Hematopoietic multipotent progenitor cell treated with erythropoietin and hydrocortisone succinate and interleukin-3 and kit ligand, for 6 days (in vitro differentiated cells): Measurements from ENCODE around the gene CLPX.
"Not testable (repeated sequence)": the region's sequence is repeated elsewhere in the genome, so short reads cannot be mapped to it uniquely, and the experiment has no call there.

Experiments
- DNase-seq: peaks from one replicate; pipeline ENCODE4 v3.0.0-alpha.2; 2015

CLPX gene

DNA sequence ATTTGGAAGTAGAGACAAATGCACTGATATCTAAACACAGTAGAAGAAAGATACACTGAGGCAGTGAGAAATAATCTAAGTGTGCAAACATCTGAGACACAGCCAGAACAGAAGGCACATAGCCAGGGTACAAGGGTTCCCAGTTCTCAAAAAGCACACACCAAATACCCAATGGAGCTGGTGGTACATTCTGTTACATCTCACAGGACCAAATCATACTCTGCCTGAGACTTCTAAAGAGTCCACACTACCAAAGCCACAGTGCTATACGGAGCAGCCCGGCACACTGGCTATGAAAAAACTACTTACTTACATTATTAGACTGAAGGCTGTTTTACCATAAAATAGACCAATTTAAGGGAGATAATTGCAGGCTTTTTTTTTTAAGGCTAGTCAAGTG, 19.3 kb downstream of the CLPX start:
- no peak for DNase-seq

DNA sequence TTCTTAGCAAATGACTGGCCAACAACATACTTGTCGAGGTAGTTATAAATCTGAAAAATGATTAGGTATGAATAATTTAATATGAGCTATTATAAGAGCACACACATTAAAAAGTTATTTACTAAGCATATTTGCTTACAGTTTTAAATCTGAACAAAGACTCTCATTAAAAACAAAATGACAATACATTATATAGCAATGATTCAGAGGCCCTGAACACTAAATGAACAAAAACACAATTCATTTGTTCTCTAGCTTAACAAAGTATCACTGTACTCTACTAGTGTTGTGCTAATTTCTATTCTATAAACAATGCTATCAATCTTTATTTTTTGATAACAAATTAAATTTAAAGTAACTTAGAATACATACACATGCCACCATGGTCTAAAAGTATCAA, 21.0 kb downstream of the CLPX start:
- no peak for DNase-seq

DNA sequence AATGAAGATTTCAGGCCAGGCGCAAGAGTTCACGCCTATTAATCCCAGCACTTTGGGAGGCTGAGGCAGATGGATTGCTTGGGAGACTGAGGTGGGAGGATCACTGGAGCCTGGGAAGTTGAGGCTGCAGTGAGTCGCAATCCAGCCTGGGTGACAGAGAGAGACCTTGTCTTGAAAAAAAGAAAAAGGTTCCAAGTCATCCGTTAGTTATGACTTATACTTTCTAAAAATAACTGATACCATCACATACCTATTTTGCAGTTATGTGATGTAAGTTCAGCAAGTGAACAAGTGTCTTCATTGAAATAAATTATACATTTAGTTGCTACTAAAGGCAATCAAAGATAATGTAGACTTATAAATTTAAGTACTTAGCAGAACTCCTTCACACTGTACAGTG, 22.1 kb downstream of the CLPX start:
- no peak for DNase-seq

DNA sequence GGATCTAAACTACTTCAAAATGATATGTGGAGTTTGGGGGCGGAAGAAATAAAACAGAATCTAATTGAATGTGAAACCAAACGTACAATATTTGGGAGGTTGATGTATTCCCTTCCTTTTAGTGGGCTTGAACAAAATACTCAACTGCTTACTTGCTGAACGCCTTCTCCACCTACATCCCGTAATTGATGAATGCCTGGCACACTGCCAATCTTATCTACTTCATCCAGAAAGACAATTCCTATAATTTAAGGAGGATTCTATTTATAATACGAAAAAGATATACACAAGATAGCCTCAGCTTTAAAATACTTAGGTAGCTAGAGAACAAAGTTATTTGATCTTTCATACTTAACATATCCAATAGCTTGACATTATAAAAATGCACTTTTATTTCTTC, 28.4 kb downstream of the CLPX start:
- no peak for DNase-seq

DNA sequence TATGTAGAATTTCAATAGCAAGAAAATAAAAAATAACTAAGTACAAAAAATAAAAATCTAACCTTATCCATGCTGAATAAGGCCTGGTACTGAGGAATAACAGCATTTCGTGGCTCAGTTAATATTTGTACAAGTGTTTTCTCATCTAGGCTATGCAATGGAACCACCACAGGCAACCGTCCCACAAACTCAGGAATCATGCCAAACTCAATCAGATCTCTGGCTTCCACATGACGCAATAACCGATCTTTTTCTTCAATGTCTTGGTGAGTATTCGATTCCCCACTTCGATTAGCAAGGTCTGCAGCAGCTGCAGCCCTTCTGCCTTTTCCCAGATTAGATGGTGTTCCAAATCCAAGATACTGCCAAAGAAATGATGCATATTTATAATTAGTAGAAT, 30.4 kb downstream of the CLPX start:
- DNase-seq: no peak

DNA sequence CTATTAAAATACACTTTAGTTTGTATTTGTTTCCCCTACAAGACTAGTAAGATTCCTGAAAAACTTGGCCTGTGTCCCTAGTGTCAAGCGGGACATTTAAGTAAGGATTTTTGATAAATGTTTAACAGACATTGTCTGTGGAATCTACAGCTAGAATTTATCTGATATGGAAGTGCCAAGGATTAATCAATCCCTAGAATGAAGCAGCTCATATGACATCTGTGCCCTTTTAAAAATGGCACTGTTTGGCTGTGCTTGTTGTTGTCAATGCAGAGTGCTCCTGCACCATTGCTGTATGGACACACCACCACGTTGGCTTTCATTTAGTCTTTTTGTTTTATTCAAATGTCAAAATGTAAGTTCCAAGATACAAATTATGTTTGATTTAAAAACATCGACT, 37.2 kb downstream of the CLPX start:
- no peak for DNase-seq

DNA sequence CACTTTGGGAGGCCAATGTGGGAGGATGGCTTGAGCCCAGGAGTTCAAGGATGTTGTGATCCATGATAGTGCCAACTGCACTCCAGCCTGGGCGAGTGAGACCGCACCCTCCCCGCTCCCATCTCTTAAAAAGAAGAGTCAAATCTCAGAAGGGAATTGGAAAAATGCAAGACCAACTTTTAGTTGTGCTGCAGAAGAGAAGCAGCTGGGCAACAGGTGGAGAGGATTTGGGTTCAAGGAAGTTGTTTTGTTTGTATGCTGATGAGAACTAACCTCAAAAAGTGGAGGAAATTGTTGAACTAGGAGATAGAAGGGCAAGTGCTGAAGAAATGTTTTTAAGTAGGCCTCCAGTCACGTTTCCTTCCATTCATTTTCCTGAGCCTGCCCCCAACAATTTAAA, 38.7 kb downstream of the CLPX start:
- no peak for DNase-seq

DNA sequence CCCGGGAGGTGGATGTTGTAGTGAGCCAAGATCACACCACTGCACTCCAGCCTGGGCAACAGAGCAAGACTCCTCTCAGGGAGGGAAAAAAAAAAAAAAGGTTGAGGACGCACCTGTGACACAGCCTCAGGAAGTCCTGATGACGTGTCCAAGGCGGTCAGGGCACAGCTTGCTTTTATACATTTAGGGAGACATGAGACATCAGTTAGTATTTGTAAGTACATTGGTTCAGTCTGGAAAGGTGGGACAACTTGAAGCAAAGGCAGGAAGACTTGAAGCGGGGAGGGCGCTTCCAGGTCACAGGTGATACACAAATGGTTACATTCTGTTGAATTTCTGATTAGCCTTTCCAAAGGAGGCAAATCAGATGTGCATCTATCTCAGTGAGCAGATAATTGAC, 46.5 kb downstream of the CLPX start:
- not testable (repeated sequence) for DNase-seq

DNA sequence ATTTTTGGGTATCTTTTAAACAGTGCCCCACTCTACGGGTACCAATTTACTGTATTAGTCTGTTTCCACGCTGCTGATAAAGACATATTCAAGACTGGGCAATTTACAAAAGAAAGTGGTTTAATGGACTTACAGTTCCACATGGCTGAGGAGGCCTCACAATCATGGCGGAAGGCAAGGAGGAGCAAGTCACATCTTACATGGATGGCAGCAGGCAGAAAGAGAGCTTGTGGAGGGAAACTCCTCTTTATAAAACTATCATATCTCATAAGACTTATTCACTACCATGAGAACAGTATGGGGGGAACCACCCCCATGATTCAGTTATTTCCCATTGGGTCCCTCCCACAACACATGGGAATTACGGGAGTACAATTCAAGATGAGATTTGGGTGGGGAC, 47.2 kb downstream of the CLPX start:
- not testable (repeated sequence) for DNase-seq

DNA sequence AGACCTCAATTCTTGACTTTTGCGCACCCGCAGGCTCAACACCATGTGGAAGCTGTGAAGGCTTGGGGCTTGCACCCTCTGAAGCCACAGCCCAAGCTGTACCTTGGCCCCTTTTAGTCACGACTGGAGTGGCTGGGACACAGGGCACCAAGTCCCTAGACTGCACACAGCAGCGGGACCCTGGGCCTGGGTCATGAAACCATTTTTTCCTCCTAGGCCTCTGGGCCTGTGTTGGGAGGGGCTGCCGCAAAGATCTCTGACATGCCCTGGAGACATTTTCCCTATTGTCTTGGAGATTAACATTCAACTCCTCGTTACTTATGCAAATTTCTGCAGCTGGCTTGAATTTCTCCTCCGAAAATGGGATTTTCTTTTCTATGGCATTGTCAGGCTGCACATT, 48.1 kb downstream of the CLPX start:
- not testable (repeated sequence) for DNase-seq

DNA sequence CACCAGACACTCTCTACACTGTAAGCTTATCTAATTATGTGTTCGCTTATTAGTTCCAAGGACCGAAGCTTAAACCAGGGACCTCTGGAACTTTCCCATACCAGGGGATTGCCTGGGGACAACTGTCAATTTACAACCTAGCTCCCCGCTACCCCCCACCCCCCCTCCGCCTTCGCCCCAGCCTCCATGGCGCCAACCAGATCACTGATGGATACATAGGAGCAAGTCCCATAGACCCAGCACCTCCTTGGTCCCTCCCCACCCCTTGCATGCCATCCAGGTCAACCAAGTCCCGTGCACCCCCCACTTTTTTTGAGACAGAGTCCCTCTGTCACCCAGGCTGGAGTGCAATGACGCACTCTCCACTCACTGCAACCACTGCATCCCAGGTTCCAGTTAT, 50.6 kb downstream of the CLPX start:
- no peak for DNase-seq

DNA sequence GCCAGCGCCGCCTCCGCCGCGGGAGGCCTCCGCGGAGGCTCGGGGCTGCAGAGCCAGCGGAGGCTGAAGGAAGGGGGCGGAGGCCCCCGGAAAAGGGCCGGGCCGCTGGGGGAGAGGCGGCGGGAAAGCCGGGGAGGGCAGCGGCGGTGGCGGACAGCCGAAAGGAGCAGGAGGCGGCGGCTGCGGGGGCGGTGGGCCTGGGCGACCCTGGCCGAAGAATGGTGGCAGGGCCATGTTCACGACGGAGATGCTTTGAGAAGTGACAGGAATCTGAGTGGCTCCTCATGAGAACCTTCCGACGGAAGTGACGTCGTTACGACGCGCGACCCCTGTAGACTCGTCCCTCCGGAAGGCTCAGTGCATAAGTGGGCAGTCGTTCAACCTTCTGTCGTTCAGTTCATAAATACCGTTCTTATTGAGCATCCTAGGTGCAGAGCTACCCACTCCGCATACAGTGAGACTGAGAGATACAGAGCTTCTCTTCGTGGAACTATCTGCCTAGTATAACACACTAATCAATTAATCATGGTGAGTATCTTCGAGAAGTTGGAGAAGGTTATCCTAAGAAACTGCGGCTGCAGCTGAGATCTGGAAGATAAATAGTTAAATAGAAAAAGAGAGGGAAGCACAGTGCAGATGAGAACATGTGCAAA, 51.5 kb downstream of the CLPX start, which contains the start of gene PDCD7:
Gene PDCD7 (minus strand): TSS at position 261 of the 653 bp plus-strand sequence. CDS start 27 bp downstream, at position 234.
- peak; percentile 98 for DNase-seq

DNA sequence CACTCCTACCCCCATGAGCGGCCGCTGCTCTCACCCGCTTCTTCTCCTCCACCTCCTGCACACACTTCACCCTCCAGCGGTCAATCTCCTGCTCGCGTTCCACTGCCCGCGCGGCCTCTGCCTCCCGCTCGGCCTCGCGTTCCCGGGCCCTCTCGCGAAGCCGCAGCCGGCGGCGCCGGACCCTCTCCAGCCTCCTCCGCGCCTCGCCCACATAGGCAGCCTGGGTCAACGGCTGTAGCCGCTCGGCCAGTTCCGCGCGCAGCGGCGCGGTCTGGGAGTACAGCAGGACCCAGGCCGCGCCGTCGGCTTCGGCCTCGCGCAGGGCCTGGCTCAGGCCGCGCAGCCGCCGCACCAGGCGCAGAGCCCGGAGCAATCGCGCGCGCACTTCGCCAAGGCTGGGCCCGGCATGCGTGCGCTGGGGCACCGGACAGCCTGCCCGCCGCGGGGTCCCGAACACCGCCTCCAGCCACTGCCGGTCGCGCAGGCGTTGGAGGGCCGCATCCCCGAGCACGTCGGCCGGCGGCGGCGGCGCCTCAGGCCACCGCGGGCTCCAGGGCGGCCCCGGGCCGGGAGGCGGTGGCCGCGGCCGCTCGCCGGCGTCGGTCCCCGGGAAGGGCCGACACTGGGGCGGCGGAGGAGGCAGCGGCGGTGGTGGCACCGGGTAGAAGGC, 52.1 kb downstream of the CLPX start:
- peak; percentile 55 for DNase-seq

DNA sequence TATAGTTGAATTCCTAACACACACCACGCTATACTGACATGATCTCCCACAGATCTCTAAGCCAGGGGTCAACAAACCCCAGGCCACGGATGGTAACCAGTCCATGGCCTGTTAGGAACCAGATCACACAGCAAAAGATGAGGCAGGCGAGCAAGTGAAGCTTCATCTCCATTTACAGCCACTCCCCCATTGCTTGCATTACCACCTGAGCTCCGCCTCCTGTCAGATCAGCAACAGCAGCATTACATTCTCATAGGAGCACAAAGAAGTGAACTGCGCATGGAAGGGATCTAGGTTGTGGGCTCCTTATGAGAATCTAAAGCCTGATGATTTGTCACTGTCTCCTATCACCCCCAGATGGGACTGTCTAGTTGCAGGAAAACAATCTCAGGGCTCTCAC, 54.2 kb downstream of the CLPX start:
- DNase-seq: peak; percentile 27

DNA sequence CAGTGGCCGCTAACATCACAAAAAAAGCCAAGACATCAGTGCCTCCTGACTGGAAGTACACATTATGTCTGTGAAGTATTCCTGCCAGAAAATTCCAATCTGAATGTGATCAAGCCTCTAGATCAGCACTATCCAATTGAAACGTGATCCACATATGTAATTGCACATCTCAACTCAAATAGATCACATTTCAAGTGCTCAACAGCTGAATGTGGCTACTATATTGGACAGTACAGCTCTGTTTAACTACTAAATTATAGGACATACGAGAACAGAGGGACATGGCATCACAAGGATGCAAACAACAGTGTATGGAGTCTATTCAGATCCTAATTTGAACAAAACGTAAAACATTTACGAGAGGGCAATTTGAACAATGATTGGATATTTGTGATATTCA, 69.6 kb downstream of the CLPX start:
- DNase-seq: no peak

DNA sequence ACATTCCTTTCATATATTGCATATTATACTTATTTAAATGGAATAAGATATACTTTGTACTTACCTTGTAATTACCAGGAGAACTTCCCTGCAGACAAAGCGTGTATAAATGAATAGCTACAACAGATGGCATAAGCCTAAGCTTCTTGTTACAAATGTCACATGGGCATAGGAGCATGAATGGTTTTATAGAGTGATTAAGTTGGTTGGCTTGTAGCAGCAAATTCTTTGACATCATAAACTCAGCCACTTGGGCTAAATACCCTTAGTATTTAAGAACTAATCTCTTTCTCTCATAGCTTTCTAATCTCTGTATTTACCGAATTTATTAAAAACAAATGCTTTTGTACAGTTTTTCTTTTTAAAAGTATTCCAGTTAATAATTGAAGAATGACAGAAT, 70.1 kb downstream of the CLPX start, which contains the start of gene UBAP1L:
Gene UBAP1L (minus strand): TSS at position 115 of the 400 bp plus-strand sequence. CDS start 8,985 bp downstream, outside the sequence.
- DNase-seq: no peak

DNA sequence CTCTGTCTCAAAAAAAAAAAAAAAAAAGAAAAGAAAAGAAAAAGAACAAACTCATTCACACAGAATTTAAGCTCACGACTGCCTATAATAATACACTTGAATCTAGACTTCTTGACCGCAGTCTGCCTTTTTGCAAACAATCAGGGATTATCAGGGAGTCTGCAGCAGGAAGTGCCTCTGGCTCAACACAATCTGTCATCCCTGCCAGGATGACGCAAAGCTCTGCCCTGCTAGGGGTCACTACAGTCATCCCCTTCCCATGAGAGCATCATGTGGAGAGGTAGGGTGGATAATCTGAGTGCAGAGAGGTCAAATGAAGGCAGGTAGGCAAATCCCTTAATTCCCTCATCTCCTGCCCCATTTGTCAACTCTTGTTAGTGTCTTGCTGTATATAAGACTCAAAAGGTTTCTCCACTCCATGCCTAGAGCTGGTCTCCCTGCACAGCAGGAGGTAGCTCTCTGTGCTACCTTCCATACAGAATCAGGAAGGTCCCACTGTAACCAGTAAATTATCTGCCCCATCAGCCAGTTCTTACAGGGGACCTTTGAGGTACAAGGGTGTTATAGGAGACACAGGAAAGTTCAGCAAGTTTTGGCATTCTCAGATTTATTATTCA, 74.4 kb downstream of the CLPX start:
- DNase-seq: no peak

DNA sequence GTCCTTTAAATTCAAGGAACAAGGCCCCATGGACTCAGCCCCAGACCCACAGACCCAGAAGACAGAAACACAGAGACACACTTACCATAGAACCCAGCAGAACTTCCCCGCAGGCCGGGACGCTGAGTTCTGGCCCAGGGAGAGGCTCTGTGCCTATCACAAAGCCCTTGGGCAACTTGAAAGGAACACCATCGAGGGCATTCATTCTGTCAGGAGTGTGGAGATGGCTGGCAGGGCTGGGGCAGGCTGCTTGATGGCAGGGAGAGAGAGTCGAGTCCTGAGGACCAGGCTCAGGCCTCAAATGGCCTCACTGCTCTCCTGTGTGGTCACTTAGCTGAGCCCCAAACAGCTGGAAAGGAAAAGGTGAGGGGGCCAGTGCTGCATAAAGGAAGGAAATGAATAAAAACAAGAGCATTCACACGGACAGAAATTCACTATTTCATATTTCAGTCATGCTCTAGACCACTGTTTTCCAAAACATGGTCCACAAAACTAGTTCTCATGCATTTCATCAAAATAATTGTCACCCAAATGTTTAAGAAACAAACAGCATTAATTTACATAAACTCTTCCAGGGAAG, 79.0 kb downstream of the CLPX start:
- DNase-seq: no peak

DNA sequence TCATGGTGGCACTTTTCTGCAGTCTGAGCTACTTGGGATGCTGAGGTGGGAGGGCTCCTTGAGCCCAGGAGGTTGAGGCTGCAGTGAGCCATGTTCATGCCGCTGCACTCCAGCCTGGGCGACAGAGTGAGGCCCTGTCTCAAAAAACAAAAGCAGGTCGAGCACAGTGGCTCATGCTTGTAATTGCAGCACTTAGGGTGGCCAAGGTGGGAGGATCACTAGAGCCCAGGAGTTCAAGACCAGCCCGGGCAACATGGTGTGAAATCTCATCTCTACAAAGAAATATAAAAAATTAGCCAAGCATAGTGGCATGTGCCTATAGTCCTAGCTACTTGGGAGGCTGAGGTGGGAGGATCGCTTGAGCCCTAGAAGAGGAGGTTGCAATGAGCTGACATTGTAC, 80.1 kb downstream of the CLPX start:
- DNase-seq: no peak

DNA sequence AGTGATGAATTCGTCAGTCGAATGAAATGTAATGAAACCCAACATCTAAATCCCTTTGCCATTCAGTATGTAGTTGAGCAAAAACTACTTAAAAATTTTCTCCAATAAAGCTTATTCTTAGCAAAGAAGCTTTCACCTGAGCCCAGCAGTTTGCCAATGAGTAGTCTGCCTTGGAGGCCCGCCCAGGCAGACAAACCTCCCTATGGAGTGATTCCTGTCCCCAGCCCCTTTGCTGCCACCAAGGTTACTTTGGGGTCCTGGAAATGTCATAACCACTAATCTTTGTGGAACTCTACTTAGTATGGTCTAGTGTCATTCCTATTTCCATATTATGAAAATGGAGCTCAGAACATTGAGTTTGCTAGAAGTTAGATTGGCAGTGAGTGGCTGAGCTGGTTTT, 82.2 kb downstream of the CLPX start:
- no peak for DNase-seq

DNA sequence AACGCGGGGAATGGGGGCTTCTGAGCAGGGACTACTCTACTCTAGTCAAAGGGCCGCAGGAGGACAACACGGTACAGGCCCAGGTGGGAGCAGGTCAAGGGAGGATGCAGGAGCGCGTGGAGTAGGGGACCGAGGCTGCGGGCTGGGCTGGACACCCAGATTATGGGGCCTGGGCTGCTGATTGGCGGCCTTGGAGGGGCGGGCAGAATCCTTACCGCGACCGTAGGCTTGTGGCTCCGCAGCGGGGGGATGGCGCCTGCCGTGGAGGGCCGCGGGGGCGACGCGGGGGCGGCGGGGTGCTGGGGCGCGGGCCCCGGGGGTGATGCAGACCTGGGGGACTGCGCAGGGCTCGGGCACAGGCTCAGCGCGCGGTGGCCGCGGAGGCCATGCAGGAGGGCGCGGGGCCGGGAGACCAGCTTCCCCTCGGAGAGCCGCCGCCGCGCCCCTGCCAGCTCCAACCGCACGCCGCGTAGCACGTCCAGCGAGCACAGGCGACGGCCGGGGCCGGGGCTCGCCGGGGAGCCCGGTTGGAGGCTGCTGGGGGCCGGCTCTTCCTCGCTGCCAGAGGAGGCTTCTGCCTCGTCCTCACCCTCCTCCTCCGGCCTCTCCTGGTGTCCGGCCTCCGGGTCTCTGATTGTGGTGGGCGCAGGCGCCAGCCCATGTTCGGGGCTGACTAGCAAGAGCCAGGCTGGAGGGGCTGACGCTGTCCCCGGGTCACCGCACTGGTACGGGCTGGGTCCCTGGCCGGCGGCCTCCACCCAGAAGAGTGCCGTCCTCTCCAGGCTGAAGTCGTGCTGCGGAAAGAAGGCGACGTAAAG, 83.0 kb downstream of the CLPX start:
- no peak for DNase-seq

DNA sequence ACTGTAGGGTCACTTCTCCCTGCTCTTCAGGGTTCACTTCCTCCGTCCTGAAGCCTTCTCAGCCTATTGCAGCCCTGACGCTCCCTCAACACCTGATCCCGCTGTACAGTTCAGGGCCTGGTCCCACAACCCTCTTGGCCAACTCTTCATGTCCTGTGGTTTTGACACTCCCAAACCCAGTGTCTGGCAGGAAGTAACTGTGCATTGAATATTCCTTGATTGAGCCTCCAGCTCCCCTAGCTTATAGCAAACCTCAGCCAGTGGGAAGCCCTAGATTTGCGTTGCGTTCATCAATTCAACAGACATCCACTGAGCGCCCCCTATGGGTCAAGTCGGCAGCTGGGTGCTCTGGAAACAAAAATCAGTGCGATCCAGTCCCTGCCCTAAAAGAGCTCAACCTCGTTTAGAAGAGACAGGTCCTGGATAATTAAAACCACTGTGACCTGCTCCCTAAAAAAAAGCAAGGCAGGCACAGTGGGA, 83.7 kb downstream of the CLPX start:
- DNase-seq: peak; percentile 78

DNA sequence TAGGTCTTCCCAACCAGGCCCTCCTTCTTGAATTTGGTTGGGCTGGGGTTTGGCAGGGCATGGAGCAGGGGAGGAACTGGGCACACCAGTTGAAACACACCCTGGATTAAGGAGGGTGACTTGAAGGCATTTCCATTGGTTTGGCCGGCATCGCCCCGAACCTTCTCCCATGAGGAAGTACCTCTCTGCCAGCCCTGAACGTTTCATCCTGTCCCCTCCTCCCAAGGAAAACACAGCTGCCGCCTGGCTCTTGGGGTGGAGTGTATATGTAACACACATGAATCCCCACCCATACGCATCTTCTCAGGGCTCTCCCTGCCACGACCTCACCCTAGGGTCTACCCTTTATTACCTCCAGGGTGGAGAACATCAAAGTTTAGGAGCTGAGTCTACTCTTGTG, 84.7 kb downstream of the CLPX start:
- no peak for DNase-seq
